OCI-LY1 (cell line): ENCODE measurements around the gene TMEM198.

ENCODE experiments used
- H2AFZ ChIP-seq: fragments of 200-600 bp; sonication (generic), shearing (Covaris generic); 2 replicates; pipeline ENCODE4 v1.6.0; 2014; ENCODE audit warnings: antibody characterized with exemption, mild to moderate bottlenecking, low read length
- H3F3A ChIP-seq: fragments of 200-600 bp; sonication (generic), shearing (Covaris generic); 2 replicates; pipeline ENCODE4 v1.6.0; 2014; ENCODE audit warnings: mild to moderate bottlenecking, antibody characterized with exemption, low read length, moderate library complexity; ENCODE audit not compliant: insufficient read depth
- H3K27ac ChIP-seq: fragments of 200-600 bp; sonication (generic); 2 replicates; pipeline ENCODE4 v1.5.1; 2014; ENCODE audit warnings: low read length, mixed run types, mild to moderate bottlenecking, low read depth; ENCODE audit not compliant: poor library complexity, severe bottlenecking
- H3K27me3 ChIP-seq: fragments of 200-600 bp; sonication (generic); 2 replicates; pipeline ENCODE4 v1.6.0; 2014; ENCODE audit warnings: antibody characterized with exemption, mild to moderate bottlenecking, low read length, moderate library complexity; ENCODE audit not compliant: insufficient read depth
- H3K36me3 ChIP-seq: fragments of 200-600 bp; sonication (generic); 2 replicates; pipeline ENCODE4 v1.6.1; 2014; ENCODE audit warnings: mild to moderate bottlenecking, antibody characterized with exemption, low read length, moderate library complexity, mixed read lengths; ENCODE audit not compliant: insufficient read depth
- H3K4me1 ChIP-seq: fragments of 200-600 bp; sonication (generic); 2 replicates; pipeline ENCODE4 v1.5.1; 2014; ENCODE audit warnings: mild to moderate bottlenecking, low read length, moderate library complexity; ENCODE audit not compliant: insufficient read depth, severe bottlenecking
- H3K4me2 ChIP-seq: fragments of 200-600 bp; sonication (generic), shearing (Covaris generic); 2 replicates; pipeline ENCODE4 v1.6.1; 2014; ENCODE audit warnings: low read length
- H3K4me3 ChIP-seq: fragments of 200-600 bp; sonication (generic); 2 replicates; pipeline ENCODE4 v1.5.1; 2014; ENCODE audit warnings: low read length, low read depth, mild to moderate bottlenecking, mixed read lengths; ENCODE audit not compliant: poor library complexity, severe bottlenecking
- H3K79me2 ChIP-seq: fragments of 200-600 bp; shearing (Covaris generic); 2 replicates; pipeline ENCODE4 v1.6.1; 2016; ENCODE audit warnings: mixed run types, low read length, mixed read lengths; ENCODE audit not compliant: insufficient read depth
- H3K9ac ChIP-seq: fragments of 200-600 bp; sonication (generic), shearing (Covaris generic); 2 replicates; pipeline ENCODE4 v1.6.1; 2014; ENCODE audit warnings: mild to moderate bottlenecking, low read length, mixed read lengths
- H3K9me2 ChIP-seq: fragments of 200-600 bp; sonication (generic), shearing (Covaris generic); 2 replicates; pipeline ENCODE4 v1.6.1; 2014; ENCODE audit warnings: low read depth, mild to moderate bottlenecking, low read length, mixed read lengths
- H3K9me3 ChIP-seq: fragments of 200-600 bp; shearing (Covaris generic); 2 replicates; pipeline ENCODE4 v1.6.1; 2014; ENCODE audit warnings: low read length, mixed read lengths
- H4K20me1 ChIP-seq: fragments of 200-600 bp; sonication (generic), shearing (Covaris generic); 2 replicates; pipeline ENCODE4 v1.6.0; 2016; ENCODE audit warnings: mild to moderate bottlenecking, low read length; ENCODE audit not compliant: insufficient read depth
- CTCF ChIP-seq: fragments of 200-600 bp; sonication (generic), shearing (Covaris generic); IDR thresholded peaks from 2 replicates; pipeline ENCODE4 v1.5.1; 2017; ENCODE audit warnings: mild to moderate bottlenecking, antibody characterized with exemption, low read length, moderate library complexity, mixed read lengths
- EZH2 ChIP-seq: fragments of 200-600 bp; sonication (generic), shearing (Covaris generic); IDR thresholded peaks from 2 replicates; pipeline ENCODE4 v1.8.0; 2017; ENCODE audit warnings: borderline replicate concordance, mixed run types, mild to moderate bottlenecking, antibody characterized with exemption, low read length, moderate library complexity, mixed read lengths

TMEM198 gene

GRCh38 chr2:219517954-219518778, 25.7 kb upstream of the TMEM198 start:
- TF ChIP-seq CTCF (no peak), EZH2 (no peak)
- Histone ChIP-seq H3K4me2 (no peak overlapping the region), H3F3A (no peaks in the 10 kb centered on the region), H3K9me3 (no peaks in the 10 kb centered on the region), H3K27me3 (0 out of 2 replicates have a peak, but pooled peaks cover 3% of the 10 kb centered on the region), H2AFZ (no peak overlapping the region), H3K36me3 (no peaks in the 10 kb centered on the region), H3K9ac (no peak overlapping the region), H3K4me3 (no peak overlapping the region), H3K9me2 (no peaks in the 10 kb centered on the region), H3K27ac (no peak overlapping the region), H4K20me1 (no peaks in the 10 kb centered on the region), H3K79me2 (no peaks in the 10 kb centered on the region), H3K4me1 (no peaks in the 10 kb centered on the region)

- Histone ChIP-seq H3K9ac (no peak overlapping the region), H3K79me2 (no peaks in the 10 kb centered on the region), H3K36me3 (no peaks in the 10 kb centered on the region), H4K20me1 (no peaks in the 10 kb centered on the region), H3K9me2 (no peaks in the 10 kb centered on the region), H3K4me1 (no peaks in the 10 kb centered on the region), H2AFZ (no peak overlapping the region), H3K4me2 (no peak overlapping the region), H3K4me3 (no peak overlapping the region), H3F3A (no peaks in the 10 kb centered on the region), H3K9me3 (no peaks in the 10 kb centered on the region), H3K27ac (no peak overlapping the region), H3K27me3 (0 out of 2 replicates have a peak, but pooled peaks cover 4% of the 10 kb centered on the region)
- TF ChIP-seq CTCF, result no peak
- TF ChIP-seq EZH2, result no peak
Measured at GRCh38 chr2:219519526-219519916, 24.3 kb upstream of the TMEM198 start.

GRCh38 chr2:219520079-219520478, 23.7 kb upstream of the TMEM198 start:
- H3K79me2 ChIP-seq, result no peaks in the 10 kb centered on the region
- no peaks in the 10 kb centered on the region for H3K9me3 ChIP-seq
- no peaks in the 10 kb centered on the region for H4K20me1 ChIP-seq
- no peak overlapping the region for H3K27ac ChIP-seq
- no peaks in the 10 kb centered on the region for H3F3A ChIP-seq
- H3K4me1 ChIP-seq, result no peaks in the 10 kb centered on the region
- no peaks in the 10 kb centered on the region for H3K9me2 ChIP-seq
- no peak overlapping the region for H2AFZ ChIP-seq
- H3K4me3 ChIP-seq, result no peak overlapping the region
- H3K9ac ChIP-seq, result no peak overlapping the region
- TF ChIP-seq EZH2 (no peak), CTCF (no peak)
- H3K36me3 ChIP-seq, result no peaks in the 10 kb centered on the region
- no peak overlapping the region for H3K4me2 ChIP-seq
- 0 out of 2 replicates have a peak, but pooled peaks cover 6% of the 10 kb centered on the region for H3K27me3 ChIP-seq
